ENCODE measurements around the gene SEC14L2.

Gene SEC14L2

GRCh38 chr22:30371981-30372380 is 24.8 kb upstream of the SEC14L2 start:
- TF ChIP-seq FOXP2 (optimal IDR thresholded peaks at IDR 0.05; ENCODE audit: control extremely low read depth, extremely low read length, insufficient read depth) = no peak
- no peak for TF ChIP-seq EZH2 (IDR thresholded peaks at IDR 0.05)
- no peak for TF ChIP-seq POLR2AphosphoS5 (IDR thresholded peaks at IDR 0.05; ENCODE audit: borderline replicate concordance, low read depth, low read length)
- no peak for DNase-seq (ENCODE audit: low read depth, low spot score)
- H3K9ac ChIP-seq (ENCODE audit: insufficient read length) = no peak overlapping the region
- H3K36me3 ChIP-seq (ENCODE audit: insufficient read depth, low read length) = no peaks in the 10 kb centered on the region
- no peaks in the 10 kb centered on the region for H3K9me3 ChIP-seq (ENCODE audit: low read depth, low read length)
- no peak overlapping the region for H3K4me3 ChIP-seq
- H3K27ac ChIP-seq = no peak overlapping the region

DNA sequence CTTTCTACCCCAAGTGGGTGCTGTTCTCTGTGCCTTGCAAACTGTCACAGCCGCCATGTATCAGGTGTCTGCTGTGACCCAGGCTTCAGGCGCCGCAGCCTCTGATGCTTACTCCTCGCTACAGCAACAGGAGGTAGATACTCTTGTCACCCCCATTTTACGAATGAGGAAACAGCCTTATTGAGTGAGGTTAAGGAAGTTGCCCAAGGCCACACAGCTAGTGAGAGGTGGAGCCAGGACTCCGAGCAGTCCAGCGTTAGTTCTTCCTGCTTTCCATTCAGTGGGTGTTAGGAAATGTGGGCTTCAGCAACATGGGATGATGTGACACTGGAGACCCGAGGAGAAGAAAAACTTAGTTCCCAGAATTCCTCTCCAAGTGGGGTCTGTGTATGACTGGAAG is 23.9 kb upstream of the SEC14L2 start:
- no peak for TF ChIP-seq FOXP2 (optimal IDR thresholded peaks at IDR 0.05; ENCODE audit: control extremely low read depth, extremely low read length, insufficient read depth)
- TF ChIP-seq EZH2 (IDR thresholded peaks at IDR 0.05) = no peak
- no peak for TF ChIP-seq POLR2AphosphoS5 (IDR thresholded peaks at IDR 0.05; ENCODE audit: borderline replicate concordance, low read depth, low read length)
- H3K9ac ChIP-seq (ENCODE audit: insufficient read length) = no peak overlapping the region
- no peak overlapping the region for H3K4me3 ChIP-seq
- no peak overlapping the region for H3K27ac ChIP-seq
- H3K36me3 ChIP-seq (ENCODE audit: insufficient read depth, low read length) = no peaks in the 10 kb centered on the region
- DNase-seq (ENCODE audit: low read depth, low spot score) = no peak
- no peaks in the 10 kb centered on the region for H3K9me3 ChIP-seq (ENCODE audit: low read depth, low read length)

GRCh38 chr22:30373331-30374325 is 23.2 kb upstream of the SEC14L2 start:
- no peaks in the 10 kb centered on the region for H3K9me3 ChIP-seq (ENCODE audit: low read depth, low read length)
- TF ChIP-seq FOXP2 (optimal IDR thresholded peaks at IDR 0.05; ENCODE audit: control extremely low read depth, extremely low read length, insufficient read depth) (no peak), POLR2AphosphoS5 (IDR thresholded peaks at IDR 0.05; ENCODE audit: borderline replicate concordance, low read depth, low read length) (no peak), EZH2 (IDR thresholded peaks at IDR 0.05) (no peak)
- H3K36me3 ChIP-seq (ENCODE audit: insufficient read depth, low read length) = no peaks in the 10 kb centered on the region
- no peak overlapping the region for H3K27ac ChIP-seq
- no peak overlapping the region for H3K4me3 ChIP-seq
- no peak overlapping the region for H3K9ac ChIP-seq (ENCODE audit: insufficient read length)
- DNase-seq (ENCODE audit: low read depth, low spot score) = no peak

GRCh38 chr22:30375312-30375849 is 21.4 kb upstream of the SEC14L2 start:
- H3K36me3 ChIP-seq (ENCODE audit: insufficient read depth, low read length) = no peaks in the 10 kb centered on the region
- H3K9me3 ChIP-seq (ENCODE audit: low read depth, low read length) = no peaks in the 10 kb centered on the region
- H3K4me3 ChIP-seq = no peak overlapping the region
- DNase-seq (ENCODE audit: low read depth, low spot score) = no peak
- no peak for TF ChIP-seq FOXP2 (optimal IDR thresholded peaks at IDR 0.05; ENCODE audit: control extremely low read depth, extremely low read length, insufficient read depth)
- TF ChIP-seq EZH2 (IDR thresholded peaks at IDR 0.05) = no peak
- no peak for TF ChIP-seq POLR2AphosphoS5 (IDR thresholded peaks at IDR 0.05; ENCODE audit: borderline replicate concordance, low read depth, low read length)
- H3K9ac ChIP-seq (ENCODE audit: insufficient read length) = no peak overlapping the region
- H3K27ac ChIP-seq = no peak overlapping the region

DNA sequence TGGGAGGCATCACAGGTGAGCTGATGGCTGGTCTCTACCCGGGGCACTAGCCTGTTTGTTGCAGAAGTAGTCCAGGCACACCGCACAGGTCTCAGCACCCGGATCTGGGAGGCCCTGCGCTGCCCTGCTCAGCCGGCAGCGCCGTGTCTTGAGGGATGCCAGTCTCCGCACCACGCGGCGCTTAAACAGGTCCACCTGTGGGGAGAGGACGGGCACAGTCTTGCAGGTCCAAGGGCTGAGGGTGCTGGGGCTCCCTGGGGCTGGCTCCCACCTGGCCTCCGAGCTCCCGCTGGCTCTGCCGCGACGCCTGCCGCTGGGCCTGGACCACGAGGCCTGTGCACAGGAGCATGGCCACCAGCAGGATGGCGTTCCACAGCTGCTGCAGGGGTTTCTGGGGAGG is 16.8 kb upstream of the SEC14L2 start:
- Histone ChIP-seq H3K36me3 (ENCODE audit: insufficient read depth, low read length) (no peaks in the 10 kb centered on the region), H3K9ac (ENCODE audit: insufficient read length) (no peak overlapping the region)
- TF ChIP-seq EZH2 (IDR thresholded peaks at IDR 0.05) (no peak), FOXP2 (optimal IDR thresholded peaks at IDR 0.05; ENCODE audit: control extremely low read depth, extremely low read length, insufficient read depth) (no peak), POLR2AphosphoS5 (IDR thresholded peaks at IDR 0.05; ENCODE audit: borderline replicate concordance, low read depth, low read length) (no peak)

GRCh38 chr22:30381264-30381663 is 15.6 kb upstream of the SEC14L2 start:
- TF ChIP-seq FOXP2 (optimal IDR thresholded peaks at IDR 0.05; ENCODE audit: control extremely low read depth, extremely low read length, insufficient read depth) (no peak), EZH2 (IDR thresholded peaks at IDR 0.05) (no peak), POLR2AphosphoS5 (IDR thresholded peaks at IDR 0.05; ENCODE audit: borderline replicate concordance, low read depth, low read length) (no peak)
- no peaks in the 10 kb centered on the region for H3K36me3 ChIP-seq (ENCODE audit: insufficient read depth, low read length)
- no peak for DNase-seq (ENCODE audit: low read depth, low spot score)

More for the DNA sequence above, 16.8 kb upstream of the SEC14L2 start:
- H3K27ac ChIP-seq = no peak overlapping the region
- DNase-seq (ENCODE audit: low read depth, low spot score) = no peak
- H3K9me3 ChIP-seq (ENCODE audit: low read depth, low read length) = no peaks in the 10 kb centered on the region
- no peak overlapping the region for H3K4me3 ChIP-seq

GRCh38 chr22:30382340-30382739 is 14.5 kb upstream of the SEC14L2 start:
- Histone ChIP-seq H3K27ac (no peak overlapping the region), H3K36me3 (ENCODE audit: insufficient read depth, low read length) (no peaks in the 10 kb centered on the region), H3K4me3 (no peak overlapping the region), H3K9me3 (ENCODE audit: low read depth, low read length) (no peaks in the 10 kb centered on the region), H3K9ac (ENCODE audit: insufficient read length) (no peak overlapping the region)
- TF ChIP-seq FOXP2 (optimal IDR thresholded peaks at IDR 0.05; ENCODE audit: control extremely low read depth, extremely low read length, insufficient read depth) = no peak
- TF ChIP-seq POLR2AphosphoS5 (IDR thresholded peaks at IDR 0.05; ENCODE audit: borderline replicate concordance, low read depth, low read length) = no peak
- TF ChIP-seq EZH2 (IDR thresholded peaks at IDR 0.05) = no peak
- no peak for DNase-seq (ENCODE audit: low read depth, low spot score)

More at GRCh38 chr22:30381264-30381663, 15.6 kb upstream of the SEC14L2 start:
- no peak overlapping the region for H3K27ac ChIP-seq
- no peak overlapping the region for H3K4me3 ChIP-seq
- no peaks in the 10 kb centered on the region for H3K9me3 ChIP-seq (ENCODE audit: low read depth, low read length)
- H3K9ac ChIP-seq (ENCODE audit: insufficient read length) = no peak overlapping the region

DNA sequence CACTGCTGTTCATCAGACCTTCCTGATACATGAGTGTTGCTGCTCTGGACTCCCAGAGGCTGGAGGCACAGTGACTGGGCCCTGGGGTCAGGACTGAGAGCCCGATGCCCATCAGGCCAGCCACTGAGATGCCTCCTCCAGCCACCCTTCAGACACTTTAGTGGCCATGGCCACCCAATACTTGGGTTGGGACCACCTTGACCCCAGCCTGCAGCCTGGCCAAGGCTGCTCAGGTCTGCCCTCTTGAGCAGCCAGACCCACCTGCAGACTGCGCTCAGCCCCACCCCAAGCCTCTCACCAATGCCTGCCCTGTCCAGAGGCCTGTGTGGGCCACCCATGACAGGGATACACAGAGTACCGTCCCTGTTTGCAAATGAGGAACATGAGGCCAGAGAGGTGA is 13.8 kb upstream of the SEC14L2 start:
- Histone ChIP-seq H3K27ac (no peak overlapping the region), H3K36me3 (ENCODE audit: insufficient read depth, low read length) (no peaks in the 10 kb centered on the region), H3K4me3 (no peak overlapping the region), H3K9ac (ENCODE audit: insufficient read length) (no peak overlapping the region), H3K9me3 (ENCODE audit: low read depth, low read length) (no peaks in the 10 kb centered on the region)
- DNase-seq (ENCODE audit: low read depth, low spot score) = no peak
- no peak for TF ChIP-seq FOXP2 (optimal IDR thresholded peaks at IDR 0.05; ENCODE audit: control extremely low read depth, extremely low read length, insufficient read depth)
- no peak for TF ChIP-seq POLR2AphosphoS5 (IDR thresholded peaks at IDR 0.05; ENCODE audit: borderline replicate concordance, low read depth, low read length)
- no peak for TF ChIP-seq EZH2 (IDR thresholded peaks at IDR 0.05)

Data from SK-N-MC (cell line).